HEK293T (cell line): ENCODE results near the gene DNMT3B.

ENCODE experiments used
- CTCF ChIA-PET: fragments of 350-600 bp; formaldehyde crosslinking; extraction: SDS; loops from one replicate; lab custom pipeline; 2021; ENCODE audit warnings: antibody characterized with exemption, inconsistent platforms; lab: Yijun Ruan, JAX
- POLR2A ChIA-PET: fragments of 350-600 bp; formaldehyde crosslinking; extraction: SDS; loops from one replicate; lab custom pipeline; 2020; ENCODE audit warnings: antibody characterized with exemption, inconsistent platforms; lab: Yijun Ruan, JAX
- DNase-seq: peaks from one replicate; pipeline ENCODE4 v3.0.0; 2012; ENCODE audit warnings: mixed read lengths; ENCODE audit errors: extremely low spot score
- ARNT ChIP-seq: fragments of 450-650 bp; IDR thresholded peaks from 2 replicates; pipeline ENCODE4 v1.6.1; 2017; ENCODE audit warnings: mild to moderate bottlenecking
- BHLHE40 ChIP-seq: fragments of 450-650 bp; IDR thresholded peaks from 2 replicates; pipeline ENCODE4 v1.6.1; 2016; ENCODE audit warnings: mild to moderate bottlenecking, moderate library complexity, borderline replicate concordance
- CTBP1 ChIP-seq: fragments of 450-650 bp; IDR thresholded peaks from 2 replicates; pipeline ENCODE4 v1.6.1; 2016; ENCODE audit warnings: borderline replicate concordance
- ELF4 ChIP-seq: fragments of 450-650 bp; IDR thresholded peaks from 2 replicates; pipeline ENCODE4 v1.6.1; 2017; ENCODE audit warnings: antibody characterized with exemption
- FOXA1 ChIP-seq: fragments of 450-650 bp; IDR thresholded peaks from 2 replicates; pipeline ENCODE4 v1.6.1; 2016; ENCODE audit warnings: mild to moderate bottlenecking
- FOXK2 ChIP-seq: fragments of 450-650 bp; IDR thresholded peaks from 2 replicates; pipeline ENCODE4 v1.6.1; 2016; ENCODE audit warnings: mild to moderate bottlenecking
- FOXM1 ChIP-seq: fragments of 450-650 bp; IDR thresholded peaks from 2 replicates; pipeline ENCODE4 v1.6.1; 2017; ENCODE audit warnings: mild to moderate bottlenecking, borderline replicate concordance
- HDGF ChIP-seq: fragments of 450-650 bp; IDR thresholded peaks from 2 replicates; pipeline ENCODE4 v1.6.1; 2017; ENCODE audit warnings: antibody characterized with exemption, borderline replicate concordance
- L3MBTL2 ChIP-seq: fragments of 450-650 bp; conservative IDR thresholded peaks from 2 replicates; pipeline ENCODE4 v1.6.1; 2016; ENCODE audit warnings: mild to moderate bottlenecking
- LEF1 ChIP-seq: fragments of 450-650 bp; IDR thresholded peaks from 2 replicates; pipeline ENCODE4 v1.6.1; 2017; ENCODE audit warnings: mild to moderate bottlenecking, borderline replicate concordance
- NFRKB ChIP-seq: fragments of 450-650 bp; IDR thresholded peaks from 2 replicates; pipeline ENCODE4 v1.6.1; 2016; ENCODE audit warnings: mild to moderate bottlenecking, moderate library complexity
- SP1 ChIP-seq: fragments of 450-650 bp; IDR thresholded peaks from 2 replicates; pipeline ENCODE4 v1.6.1; 2017
- SUZ12 ChIP-seq: fragments of 450-650 bp; IDR thresholded peaks from 2 replicates; pipeline ENCODE4 v1.6.1; 2016; ENCODE audit warnings: mild to moderate bottlenecking
- TARDBP ChIP-seq: fragments of 450-650 bp; IDR thresholded peaks from 2 replicates; pipeline ENCODE4 v1.6.1; 2016
- ZNF384 ChIP-seq: fragments of 450-650 bp; IDR thresholded peaks from 2 replicates; pipeline ENCODE4 v1.6.1; 2016
- TF ChIP-seq, protein P1 (sequence below): fragments of 450-650 bp; IDR thresholded peaks from 2 replicates; pipeline ENCODE4 v1.6.1; 2016

DNMT3B gene

DNA sequence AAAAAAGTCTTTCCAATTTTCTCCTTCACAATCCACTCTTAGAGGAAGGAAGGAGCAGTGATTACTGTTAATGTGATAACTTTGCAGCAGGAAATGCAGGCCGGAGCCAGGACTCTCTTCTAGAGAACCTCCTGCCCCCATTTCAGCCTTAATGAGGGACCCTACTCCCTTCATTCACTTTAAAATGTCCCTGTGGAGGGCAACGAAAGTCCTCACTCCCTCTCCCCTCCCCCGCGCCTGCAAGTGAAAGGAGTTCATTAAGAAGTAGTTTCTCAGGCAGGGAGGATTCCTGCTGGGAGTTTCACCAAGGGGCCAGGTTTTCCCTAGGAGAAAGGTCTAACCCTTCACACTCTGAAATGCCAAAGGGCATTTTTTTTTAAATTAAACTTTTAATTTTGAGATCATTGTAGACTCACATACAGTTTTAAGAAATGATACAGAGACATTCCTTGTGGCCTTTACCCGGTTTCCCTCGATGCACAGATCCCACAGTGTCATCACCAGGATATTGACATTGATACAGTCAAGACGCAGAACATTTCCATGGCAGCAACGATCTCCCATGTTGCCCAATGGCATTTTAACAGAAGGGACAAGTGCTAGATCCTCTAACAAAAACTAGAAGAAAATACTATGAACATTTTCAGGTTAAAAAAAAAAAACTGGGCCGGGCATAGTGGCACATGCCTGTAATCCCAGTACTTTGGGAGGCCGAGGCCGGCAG is 12.1 kb upstream of the DNMT3B start:
- CTCF ChIA-PET, result no interaction called here
- DNase-seq, result no peak
- POLR2A ChIA-PET, result no interaction called here
- TF ChIP-seq ARNT, result no peak
- TF ChIP-seq, protein P1, sequence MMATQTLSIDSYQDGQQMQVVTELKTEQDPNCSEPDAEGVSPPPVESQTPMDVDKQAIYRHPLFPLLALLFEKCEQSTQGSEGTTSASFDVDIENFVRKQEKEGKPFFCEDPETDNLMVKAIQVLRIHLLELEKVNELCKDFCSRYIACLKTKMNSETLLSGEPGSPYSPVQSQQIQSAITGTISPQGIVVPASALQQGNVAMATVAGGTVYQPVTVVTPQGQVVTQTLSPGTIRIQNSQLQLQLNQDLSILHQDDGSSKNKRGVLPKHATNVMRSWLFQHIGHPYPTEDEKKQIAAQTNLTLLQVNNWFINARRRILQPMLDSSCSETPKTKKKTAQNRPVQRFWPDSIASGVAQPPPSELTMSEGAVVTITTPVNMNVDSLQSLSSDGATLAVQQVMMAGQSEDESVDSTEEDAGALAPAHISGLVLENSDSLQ, result no peak
- TF ChIP-seq HDGF, result no peak
- TF ChIP-seq NFRKB, result no peak
- no peak for TF ChIP-seq FOXK2
- no peak for TF ChIP-seq FOXM1
- TF ChIP-seq SUZ12, result no peak

DNA sequence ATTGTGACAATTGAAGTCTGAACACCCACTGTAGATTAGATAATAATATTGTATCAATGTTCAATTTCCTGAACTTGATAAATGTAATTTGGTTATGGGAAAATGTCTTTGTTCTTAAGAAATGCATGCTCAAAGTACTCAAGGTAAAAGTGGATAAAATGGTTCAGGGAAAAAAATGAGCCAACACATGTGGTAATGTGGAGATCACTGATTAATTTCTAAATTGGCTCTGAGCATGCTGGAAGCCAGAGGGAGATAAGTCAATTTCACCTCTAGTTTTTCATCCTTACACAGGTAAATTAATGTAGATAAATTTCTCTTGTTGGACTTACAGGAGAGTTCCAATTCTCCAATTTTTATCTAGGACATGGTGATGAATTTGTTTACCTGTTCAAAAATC is 10.9 kb upstream of the DNMT3B start:
- TF ChIP-seq, protein P1, result no peak
- no peak for TF ChIP-seq SP1
- no peak for TF ChIP-seq CTBP1
- TF ChIP-seq SUZ12, result no peak
- no peak for TF ChIP-seq FOXM1
- POLR2A ChIA-PET, result no interaction called here
- DNase-seq, result no peak
- CTCF ChIA-PET, result no interaction called here

DNA sequence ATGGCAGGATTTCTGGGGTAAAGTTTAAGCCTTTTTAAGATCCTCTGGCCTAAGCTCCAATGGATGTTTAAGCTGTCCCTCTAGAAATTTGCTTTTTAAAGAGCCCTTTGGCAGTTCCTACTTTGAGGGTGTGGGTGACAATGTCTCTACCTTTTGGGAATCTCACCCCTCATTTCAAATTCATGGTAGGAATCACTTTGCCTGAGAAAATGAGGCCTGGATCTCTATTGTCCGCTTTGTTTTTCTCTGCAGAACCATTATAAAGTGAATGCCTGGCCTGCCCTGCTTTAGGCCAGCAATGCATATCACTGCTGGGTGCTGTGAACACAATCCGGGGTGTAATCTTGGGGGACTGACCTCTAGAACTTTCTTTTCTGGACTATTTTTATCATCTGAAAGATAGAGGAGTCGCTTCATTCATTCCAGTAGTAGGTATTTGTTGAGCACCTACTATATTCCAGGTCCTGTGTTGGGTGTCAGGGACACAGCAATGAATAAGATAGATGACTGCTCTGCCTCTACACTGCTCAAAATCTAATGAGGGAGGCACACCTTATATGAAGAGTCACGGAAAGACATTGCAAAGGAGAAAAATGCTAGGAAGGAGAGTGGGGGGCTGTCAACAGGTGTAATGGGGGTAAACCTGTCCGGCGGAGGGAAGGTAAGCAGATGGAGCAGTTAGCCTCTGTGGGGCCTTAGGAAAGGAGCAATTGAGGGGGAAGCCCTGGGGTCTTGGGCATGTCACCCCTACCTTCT is 10.3 kb upstream of the DNMT3B start:
- no peak for TF ChIP-seq ELF4
- no peak for DNase-seq
- ChIA-PET CTCF (no interaction called here), POLR2A (no interaction called here)

DNA sequence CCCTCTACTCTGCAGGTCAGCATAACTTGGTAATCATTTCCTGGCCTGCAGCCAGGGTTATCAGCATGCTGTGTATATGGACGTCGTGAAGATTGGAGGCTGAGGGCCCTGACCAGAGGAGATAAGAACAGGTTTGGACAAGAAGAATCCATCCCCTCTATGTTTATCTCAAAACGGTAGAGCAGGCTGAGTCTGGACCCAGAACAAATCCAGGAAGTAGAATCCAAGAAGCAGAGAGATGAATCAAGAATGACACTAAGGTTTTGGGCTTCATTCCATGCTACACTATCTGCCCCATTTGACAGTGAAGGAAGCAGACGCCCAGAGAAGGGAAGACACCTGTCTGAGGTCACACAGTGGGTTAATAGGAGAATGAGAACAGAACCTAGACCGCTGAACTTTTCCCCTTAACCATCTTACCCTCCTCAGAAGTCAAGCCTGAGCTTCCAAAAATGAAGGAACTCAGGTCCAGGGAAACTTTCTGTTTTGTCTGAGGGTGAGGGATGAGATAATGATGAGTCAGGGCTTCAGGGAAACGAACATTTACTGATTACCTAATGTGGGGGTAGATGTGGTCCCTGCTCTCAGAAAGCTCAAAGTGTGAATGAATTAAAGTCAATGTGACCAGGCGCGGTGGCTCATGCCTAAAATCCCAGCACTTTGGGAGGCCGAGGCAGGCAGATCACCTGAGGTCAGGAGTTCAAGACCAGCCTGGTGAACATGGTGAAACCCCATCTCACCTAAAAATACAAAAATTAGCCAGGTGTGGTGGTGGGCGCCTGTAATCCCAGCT is 9.5 kb upstream of the DNMT3B start:
- ChIA-PET POLR2A (no interaction called here), CTCF (interaction anchor here (0.6 kb wide), 1 partner anchor 11 kb away, joined by 3 read pairs; no protein-coding TSS in a partner anchor)
- no peak for TF ChIP-seq NFRKB
- TF ChIP-seq, protein P1, result no peak
- no peak for TF ChIP-seq SP1
- TF ChIP-seq L3MBTL2, result no peak
- no peak for TF ChIP-seq ARNT
- TF ChIP-seq FOXA1, result no peak
- no peak for TF ChIP-seq FOXM1
- TF ChIP-seq SUZ12, result no peak
- no peak for DNase-seq

DNA sequence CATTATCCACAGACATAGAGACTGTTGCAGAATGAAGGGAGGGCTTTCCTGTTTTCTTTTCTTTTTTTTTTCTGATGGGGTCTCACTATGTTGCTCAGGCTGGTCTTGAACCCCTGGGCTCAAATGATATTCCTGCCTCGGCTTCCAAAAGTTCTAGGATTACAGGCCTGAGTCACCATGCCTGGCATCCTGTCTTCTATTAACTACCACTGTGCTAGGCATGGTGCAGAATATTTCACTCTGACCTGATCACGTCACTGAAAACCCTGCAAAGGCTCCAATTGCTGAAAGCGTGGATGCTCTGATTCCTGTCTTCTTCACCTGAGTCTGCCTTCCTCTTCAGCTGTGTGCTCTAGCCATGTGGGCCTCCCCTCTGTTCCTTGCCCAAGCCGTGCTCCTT is 8.5 kb upstream of the DNMT3B start:
- TF ChIP-seq SUZ12 (no peak), FOXA1 (no peak), TARDBP (no peak), ZNF384 (no peak), ARNT (no peak), HDGF (no peak)
- TF ChIP-seq, protein P1, result no peak
- no peak for DNase-seq
- CTCF ChIA-PET, result no interaction called here
- POLR2A ChIA-PET, result no interaction called here

DNA sequence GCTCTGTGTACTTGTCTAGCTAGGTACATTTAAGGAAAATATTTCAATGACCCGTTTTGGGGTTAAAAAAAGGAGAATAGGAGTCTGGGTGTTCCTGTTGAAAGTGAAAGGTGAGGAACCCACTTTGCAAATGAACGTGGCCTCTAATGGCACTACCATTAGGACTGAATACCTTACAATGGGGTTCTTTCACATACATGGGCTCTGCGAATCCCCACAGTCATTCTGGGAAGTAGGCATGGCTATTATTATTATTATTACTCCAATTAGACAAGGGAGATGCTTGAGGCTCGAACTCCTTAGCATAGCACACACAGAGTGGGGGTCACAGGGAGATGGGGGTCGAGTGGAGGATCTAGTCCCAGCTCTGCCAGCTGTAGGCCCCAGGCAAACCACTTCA is 6.0 kb upstream of the DNMT3B start:
- CTCF ChIA-PET, result no interaction called here
- POLR2A ChIA-PET, result no interaction called here
- DNase-seq, result no peak
- TF ChIP-seq LEF1, result no peak
- no peak for TF ChIP-seq TARDBP
- TF ChIP-seq ARNT, result no peak
- TF ChIP-seq L3MBTL2, result no peak
- no peak for TF ChIP-seq SUZ12
- TF ChIP-seq BHLHE40, result no peak
- no peak for TF ChIP-seq SP1
- no peak for TF ChIP-seq CTBP1
- TF ChIP-seq ZNF384, result no peak
- no peak for TF ChIP-seq NFRKB
- no peak for TF ChIP-seq ELF4
- TF ChIP-seq HDGF, result no peak
- TF ChIP-seq, protein P1, result no peak
- no peak for TF ChIP-seq FOXK2
- no peak for TF ChIP-seq FOXM1
- TF ChIP-seq FOXA1, result no peak
